SK-N-MC (cell line): ENCODE measurements around the gene APPL1.

Experiments
- EZH2 ChIP-seq: fragments of 200-600 bp; sonication (generic); IDR thresholded peaks from one replicate; pipeline ENCODE4 v1.6.1; 2017; ENCODE audit warnings: antibody characterized with exemption
- POLR2AphosphoS5 ChIP-seq: IDR thresholded peaks from 2 replicates; pipeline ENCODE4 v1.6.1; 2012; ENCODE audit warnings: mild to moderate bottlenecking, low read depth, low read length, borderline replicate concordance

- TF ChIP-seq POLR2AphosphoS5: no peak
- no peak for TF ChIP-seq EZH2
Observed at GRCh38 chr3:57309769-57310360, 82.3 kb downstream of the APPL1 start.
